GM21737 (cell line): ENCODE measurements around the gene SGCG.
"Not testable (repeated sequence)": the region's sequence is repeated elsewhere in the genome, so short reads cannot be mapped to it uniquely, and the experiment has no call there.

ENCODE experiments used
- ATAC-seq: cut with Tn5 transposase; IDR thresholded peaks from one replicate; pipeline ENCODE4 v1.9.1; 2021; ENCODE audit warnings: mild to moderate bottlenecking, moderate library complexity; ENCODE audit not compliant: unreplicated experiment

Gene SGCG, protein sequence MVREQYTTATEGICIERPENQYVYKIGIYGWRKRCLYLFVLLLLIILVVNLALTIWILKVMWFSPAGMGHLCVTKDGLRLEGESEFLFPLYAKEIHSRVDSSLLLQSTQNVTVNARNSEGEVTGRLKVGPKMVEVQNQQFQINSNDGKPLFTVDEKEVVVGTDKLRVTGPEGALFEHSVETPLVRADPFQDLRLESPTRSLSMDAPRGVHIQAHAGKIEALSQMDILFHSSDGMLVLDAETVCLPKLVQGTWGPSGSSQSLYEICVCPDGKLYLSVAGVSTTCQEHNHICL

DNA sequence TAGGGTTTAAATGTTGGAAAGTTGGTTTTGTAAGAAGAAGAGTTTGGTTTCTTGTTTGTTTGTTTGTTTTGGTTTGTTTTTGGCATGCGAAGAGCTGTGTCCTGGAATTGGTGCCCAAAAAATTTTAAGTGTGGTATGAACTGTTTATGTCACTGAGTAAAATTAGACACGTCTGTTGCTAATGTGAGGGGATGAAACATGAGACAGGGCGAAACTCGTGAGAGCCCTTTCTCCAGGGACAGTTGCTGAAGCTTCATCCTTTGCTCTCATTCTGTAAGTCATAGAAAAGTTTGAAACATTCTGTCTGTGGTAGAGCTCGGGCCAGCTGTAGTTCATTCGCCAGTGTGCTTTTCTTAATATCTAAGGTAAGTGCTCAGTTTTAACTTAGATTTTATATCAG, at the start of gene SGCG:
SGCG (plus strand) TSS at position 269 of the 400 bp plus-strand sequence. CDS start 22,716 bp downstream, outside the sequence.
- ATAC-seq: no peak

DNA sequence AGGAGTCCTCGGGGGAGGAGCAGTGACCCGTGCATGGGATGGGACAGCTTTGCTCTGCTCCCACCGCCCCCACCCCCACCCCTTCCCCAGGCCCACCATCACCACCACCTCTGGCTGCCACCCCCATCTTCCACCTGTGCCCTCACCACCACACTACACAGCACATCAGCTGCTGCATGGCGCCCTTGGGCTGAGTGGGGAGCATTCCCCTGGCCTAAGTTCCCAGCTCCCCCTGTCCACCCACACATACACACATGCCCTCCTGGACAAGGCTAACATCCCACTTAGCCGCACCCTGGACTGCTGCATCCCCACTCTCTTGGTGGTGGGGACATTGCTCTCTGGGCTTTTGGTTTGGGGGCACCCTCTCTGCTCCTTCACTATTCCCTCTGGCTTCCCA, 46.2 kb upstream of the SGCG start:
- no peak for ATAC-seq

DNA sequence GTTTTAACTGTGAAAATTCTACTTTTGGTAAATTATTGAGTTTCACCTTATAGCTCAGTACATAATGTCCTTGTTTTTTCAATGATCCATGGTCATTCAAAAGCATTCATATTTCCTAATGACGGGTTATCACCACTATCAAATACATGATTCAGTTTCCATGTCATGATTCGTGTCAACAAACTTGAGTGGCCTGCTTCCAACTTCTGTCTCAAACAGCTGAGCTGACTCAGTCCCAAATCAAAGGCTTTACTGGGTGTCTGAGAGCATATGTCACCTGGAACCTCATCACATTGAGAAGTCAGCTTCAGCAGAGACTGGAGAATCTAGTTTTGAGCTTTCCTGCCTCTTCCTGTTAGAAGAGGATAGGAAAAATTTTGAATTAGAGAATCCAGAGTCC, 40.3 kb upstream of the SGCG start:
- no peak for ATAC-seq

DNA sequence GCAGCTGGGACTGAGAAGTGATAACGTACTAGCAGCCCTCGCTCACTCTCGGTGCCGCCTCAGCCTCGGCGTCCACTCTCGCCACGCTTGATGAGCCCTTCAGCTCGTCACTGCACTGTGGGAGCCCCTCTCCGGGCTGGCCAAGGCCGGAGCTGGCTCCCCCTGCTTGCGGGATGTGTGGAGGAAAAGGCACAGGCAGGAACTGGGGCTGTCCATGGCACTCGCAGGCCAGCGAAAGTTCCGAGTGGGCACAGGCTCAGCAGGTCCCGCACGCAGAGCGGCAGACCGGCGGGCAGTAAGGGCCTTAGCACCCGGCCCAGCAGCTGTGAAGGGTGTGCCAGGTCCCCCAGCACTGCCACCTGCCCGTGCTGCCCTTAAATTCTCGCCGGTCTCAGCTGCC, 38.8 kb upstream of the SGCG start:
- ATAC-seq: no peak

DNA sequence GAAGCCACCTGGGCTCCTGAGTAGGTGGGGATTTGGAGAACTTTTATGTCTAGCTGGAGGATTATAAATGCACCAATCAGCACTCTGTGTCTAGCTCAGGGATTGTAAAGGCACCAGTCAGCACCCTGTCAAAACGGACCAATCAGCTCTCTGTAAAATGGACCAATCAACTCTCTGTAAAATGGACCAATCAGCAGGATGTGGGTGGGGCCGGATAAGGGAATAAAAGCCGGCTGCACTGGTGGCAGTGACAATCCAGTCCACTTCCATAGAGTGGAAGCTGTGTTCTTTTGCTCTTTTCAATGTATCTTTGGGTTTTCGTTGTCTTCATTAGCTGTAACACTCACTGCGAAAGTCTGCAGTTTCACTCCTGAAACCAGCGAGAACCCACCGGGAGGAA, 38.2 kb upstream of the SGCG start:
- ATAC-seq: not testable (repeated sequence)

DNA sequence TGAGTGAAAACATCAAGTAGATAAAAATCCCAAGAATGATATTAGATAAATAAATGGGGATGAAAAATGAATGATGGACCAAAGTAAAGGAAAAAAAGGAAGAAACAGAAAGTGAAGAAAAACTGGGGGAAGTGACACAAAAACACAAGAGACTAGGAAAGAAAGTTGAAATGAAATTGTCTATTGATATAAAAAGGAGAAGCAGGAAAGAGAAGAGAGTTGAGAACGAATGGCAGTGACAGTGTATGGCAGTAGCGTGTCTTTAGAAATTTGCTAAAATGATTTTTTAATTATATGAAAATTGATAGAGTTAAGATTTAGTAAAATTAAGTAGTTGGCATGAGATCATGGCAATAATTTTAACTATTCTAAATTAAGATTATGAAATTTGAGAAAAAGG, 36.3 kb upstream of the SGCG start:
- ATAC-seq: no peak

DNA sequence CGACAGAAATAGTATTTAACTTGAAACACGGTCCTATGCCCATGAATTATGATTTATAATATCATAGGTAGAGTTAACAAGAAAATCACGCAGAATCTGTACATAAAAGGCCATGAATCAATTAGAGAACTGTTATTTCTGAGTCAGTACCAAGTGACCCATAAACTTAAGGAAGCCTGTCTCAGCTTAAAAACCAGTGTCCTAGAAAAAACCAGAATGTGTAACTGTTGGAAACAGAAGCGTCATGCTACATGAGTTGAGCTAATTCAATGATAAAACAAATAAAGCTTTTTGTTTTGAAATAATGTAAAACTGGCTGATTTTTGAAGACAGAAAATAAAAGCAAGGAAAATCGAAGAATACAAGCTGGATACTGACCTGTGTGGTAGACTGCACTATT, 34.8 kb upstream of the SGCG start:
- no peak for ATAC-seq

DNA sequence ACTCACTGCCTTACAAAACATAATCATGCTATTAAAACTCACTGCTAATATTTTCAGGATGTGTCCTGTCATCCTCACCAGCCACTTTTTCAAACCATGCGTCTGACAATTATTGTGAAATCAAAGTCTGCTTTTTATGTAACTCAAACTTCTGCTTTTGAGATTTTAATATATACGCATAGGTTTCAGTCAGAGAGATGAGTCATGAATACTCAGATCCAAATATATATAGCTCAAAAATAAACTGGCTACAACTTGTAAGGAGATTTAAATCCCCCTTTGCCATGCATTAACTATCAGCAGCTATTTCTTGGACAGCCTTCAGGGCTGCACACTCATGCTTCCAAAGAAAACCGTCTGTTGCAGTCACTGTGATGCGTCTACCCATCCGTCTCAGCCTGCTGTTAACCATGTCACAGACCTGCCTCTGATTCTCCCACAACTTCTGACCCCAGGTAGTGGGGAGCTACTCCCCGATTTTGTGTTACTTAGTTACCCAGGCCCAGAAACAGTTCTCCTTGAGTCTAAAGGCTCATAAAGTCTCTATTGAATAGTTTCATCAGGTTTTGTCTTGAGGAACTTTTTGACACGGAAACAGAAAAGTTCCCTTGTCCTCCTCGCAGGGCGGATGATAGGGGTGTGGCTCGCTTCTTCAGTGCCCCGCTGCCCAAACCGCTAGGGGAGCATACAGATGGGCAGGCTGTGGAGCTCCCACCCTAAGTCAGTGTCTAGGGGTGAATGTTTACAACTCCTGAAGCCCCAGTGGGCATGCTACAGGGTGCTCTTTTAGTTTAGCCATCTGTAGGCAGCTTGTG, 33.8 kb upstream of the SGCG start:
- ATAC-seq: no peak

DNA sequence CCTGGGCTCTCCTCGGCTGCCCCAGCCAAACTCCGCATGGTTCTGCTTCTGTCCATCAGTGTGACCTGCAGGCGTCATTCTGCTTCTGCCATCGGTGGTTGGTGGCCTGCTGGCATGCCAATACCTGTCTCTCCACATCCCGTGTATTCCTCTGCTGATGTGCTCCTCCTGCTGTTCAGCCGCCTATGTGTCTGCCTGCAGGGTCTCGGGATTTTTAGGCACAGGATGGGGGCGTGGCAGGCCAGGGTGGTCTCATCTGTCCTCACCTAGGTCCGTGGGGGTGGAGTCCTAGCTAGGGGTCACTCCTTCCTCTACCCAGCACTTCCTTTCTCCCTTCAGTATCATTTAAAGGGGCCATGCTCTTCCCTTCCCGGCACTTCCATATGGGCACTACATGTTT, 33.0 kb upstream of the SGCG start:
- ATAC-seq: no peak

DNA sequence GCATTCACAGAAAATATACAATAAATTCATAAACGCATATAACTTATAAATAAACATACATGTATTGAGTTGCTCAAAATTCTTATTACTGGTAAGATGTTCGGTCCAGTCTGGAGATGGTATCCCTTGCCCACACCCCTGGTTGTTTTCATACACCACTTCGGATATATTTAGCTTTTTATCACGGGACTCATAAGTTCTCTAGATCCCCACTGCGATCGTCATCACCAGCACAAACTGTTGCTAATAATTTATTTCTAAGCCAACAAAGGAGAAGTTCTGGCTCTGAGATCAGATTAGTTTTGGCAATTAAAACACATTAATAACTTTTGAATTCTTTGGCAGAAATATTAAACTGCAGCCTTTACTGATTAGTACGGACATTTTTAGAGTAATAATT, 23.0 kb upstream of the SGCG start:
- no peak for ATAC-seq

DNA sequence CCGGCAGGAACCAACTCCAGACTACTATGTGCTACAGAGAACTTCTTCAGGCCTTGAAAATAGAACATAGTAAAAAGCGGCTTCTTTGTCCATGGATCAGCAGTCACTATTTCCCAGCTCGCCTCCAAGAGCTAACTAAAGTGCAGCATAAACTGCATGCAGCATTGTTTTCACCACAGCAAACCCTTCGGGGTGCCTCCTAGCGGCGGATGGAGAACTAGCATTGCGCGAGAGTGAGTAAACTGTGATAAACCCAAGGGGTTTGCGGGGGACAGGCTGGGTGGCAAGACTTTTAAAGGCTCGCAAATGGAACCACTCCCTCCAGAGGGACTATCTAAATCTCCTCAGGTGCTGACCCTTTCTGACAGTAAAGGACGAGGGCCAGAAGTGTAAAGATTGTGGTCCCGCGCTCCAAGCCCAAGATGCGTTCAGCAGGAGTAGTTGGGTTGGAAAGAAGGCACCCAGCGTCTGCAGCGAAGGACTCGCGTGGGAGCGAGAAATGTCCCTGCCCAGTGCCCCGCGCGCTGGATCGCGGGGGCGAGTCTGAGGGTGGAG, 21.5 kb upstream of the SGCG start:
- no peak for ATAC-seq

DNA sequence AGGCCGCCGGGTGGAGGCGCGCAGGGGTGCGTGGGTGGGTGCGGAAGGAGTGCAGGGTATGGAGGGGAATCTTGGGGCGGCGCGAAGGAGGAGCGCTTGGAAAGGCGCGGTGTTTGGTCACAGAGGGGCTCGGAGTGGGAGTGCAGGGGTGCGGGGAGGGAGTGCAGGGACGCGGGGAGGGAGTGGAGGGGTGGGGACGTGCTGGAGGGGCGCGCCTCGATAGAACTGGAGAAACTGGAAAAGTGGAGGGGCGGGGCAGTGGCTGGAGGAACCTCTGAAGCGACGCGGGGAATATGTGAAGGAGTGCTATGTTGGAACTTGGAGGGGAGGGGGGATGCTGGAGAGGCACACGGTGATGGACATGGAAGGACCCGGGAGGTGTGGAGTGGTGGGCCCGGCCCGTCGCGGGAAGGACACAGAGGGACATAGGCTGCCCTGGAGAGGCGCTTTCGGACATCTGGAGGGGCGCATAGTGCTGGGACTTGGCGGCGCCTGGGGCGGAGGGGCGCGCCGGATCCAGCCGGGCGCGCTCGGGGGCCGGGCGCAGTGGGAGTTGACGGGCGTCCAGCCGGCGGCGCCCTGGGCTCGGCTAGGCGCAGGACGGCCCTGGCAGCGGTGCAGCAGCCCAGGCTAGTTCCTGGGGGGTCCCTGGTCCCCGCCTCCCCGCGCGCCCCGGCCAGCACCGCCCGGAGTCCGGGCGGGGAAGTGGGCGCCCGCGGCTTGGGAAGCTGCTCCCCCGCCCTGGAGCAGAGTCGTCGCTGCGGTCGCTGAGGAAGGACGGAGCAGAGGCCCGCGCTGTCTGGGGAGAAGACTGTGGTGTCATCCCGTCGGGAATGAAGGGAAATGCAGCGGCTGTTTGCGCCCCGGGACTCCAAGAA, 20.8 kb upstream of the SGCG start:
- ATAC-seq: no peak

DNA sequence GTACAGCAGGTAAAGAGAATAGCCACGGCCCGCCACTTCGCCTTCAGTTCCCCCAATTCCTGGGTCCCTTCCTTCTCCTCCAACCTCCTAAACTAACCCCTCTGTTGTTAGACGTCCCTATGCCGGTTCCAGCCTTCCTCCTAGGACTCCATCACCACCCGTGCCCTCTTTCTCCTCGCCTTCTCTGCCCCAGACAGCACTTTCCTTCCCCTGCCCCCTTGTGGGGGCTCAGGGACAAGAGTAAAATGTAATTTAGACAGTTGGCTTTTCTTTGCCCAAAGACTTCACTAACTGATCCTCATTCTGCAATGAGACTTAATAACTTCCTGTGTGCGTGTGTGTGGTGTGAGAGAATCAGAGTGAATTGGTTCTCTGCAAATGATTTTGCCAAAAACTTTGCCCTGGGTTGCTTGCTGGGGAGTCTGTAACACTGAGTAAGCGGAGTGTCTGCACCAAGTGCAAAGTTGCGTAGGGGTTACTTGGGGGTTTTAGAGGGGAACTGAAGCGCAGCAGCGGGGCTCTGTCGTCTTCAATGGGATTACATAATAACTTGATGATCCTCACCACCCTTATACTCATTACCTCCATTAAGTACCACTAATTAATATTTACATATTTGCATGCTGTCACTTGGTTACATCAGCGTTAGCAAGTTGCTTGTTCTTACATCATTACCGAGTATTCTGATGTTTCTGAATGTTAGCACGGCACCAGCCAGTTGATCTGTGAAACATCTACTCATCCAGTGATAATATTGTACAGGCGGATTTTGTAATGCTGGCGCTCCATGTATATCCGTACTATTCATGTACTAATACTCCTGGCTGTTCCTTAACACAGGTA, 19.9 kb upstream of the SGCG start:
- ATAC-seq: no peak

DNA sequence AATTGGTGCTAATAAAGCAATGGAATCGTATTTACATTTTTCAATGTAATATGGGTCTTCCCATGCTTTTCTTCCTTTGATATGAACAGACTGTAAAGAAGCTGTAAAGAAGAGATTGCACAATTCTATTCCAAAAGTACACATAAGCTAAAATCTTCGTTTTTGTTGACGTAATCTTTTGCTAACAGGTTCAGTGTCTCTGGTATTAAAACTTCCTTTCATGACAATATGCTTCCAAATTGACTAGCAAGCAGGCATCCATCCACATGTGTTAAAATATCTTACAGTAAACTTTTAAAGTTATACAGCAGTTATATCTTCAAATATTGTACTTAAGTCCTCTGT, 19.3 kb upstream of the SGCG start:
- ATAC-seq: no peak

DNA sequence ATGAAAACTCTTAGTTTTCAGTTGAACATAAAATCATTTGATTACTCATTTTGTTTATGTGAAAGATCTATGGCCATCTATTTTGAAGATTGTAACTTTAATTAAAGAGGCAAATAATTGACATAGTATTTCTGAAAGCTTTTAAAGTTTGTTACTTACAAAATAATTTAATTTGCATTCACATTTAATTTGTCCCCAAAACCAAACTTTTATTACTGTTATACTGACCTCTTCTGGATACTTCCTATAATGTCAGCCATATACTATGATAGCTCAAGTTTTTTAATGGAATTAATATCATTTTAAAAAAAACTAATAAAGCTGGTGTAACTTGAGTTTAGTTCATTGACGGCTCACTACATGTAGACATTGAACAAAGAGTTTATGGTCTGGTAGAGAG, 4.9 kb upstream of the SGCG start:
- ATAC-seq: no peak

DNA sequence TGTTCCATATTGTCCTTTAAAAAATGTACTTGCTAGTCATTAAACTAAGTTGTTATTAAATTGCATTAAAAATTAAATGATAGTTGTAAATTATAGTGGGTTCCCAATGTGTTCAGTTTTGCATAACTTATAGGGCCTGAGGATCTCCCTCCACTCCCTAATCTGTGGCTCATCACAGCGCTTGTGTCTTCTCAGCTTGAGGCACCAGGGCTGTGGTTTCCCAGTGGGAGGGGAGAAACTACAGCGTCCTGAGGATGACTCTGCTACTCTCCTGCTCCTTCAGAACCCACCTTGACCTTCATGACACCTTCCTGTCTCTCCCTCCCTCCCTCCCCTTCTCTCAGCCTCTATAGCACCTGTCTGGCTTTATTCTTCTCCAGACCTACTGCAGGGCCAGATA, 1.4 kb downstream of the SGCG start:
- ATAC-seq: no peak

DNA sequence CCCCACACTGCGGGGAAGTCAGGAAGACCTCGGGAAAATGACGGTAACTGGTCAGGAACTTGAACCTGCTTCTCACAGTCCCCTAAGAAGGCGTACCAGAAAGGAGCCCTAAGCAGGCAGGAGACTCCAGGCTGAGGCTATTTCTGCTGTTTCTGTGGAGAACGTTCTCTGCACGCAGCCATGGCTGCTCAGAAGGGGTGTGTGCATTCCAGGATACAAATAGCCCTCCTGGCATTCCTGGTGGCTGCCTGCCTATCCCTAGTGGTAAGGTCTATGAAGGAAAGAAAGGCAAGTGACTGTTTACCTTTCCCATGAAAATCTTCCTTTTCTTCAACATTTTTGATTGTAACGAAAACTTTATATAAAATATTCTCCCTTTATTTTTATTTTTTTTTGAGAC, 2.5 kb downstream of the SGCG start:
- ATAC-seq: no peak

DNA sequence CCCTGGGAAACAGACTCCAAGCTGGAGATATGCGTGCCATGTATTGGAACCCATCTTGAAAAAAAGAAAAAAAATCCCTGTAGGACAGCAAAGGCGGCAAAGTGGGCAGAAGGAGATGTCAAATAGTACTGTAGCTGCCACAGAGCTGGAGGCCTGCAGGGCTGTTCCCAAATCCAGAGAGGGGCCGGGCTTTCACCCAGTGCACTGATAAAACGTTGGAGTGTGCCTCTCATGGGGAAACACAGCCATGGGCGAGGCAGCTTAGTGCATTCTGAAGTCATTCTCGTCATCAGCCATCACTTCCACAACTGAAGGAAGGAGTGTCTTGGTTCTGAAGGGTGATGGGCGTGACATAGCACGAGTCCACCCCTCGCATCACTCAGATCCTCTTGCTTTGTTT, 4.8 kb downstream of the SGCG start:
- no peak for ATAC-seq

DNA sequence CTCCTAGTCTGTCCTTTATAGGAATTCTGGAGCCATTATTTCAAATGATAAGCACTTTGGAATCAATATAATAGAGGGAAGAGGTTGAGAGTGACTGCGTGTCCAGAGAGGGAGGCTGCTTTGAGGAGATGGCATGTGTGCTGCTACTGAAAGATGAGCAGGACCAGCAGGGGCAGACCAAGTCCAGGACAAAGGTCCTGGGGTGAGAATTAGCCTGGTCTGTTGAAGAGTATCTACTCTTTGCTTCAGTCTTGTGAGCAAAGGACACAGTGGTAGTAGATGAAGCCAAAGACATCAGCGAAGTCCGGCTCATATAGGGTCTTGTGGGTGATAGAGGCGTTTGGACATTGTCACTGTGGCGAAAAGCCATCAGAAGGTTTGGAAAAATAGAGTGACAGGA, 21.1 kb downstream of the SGCG start:
- ATAC-seq: no peak

DNA sequence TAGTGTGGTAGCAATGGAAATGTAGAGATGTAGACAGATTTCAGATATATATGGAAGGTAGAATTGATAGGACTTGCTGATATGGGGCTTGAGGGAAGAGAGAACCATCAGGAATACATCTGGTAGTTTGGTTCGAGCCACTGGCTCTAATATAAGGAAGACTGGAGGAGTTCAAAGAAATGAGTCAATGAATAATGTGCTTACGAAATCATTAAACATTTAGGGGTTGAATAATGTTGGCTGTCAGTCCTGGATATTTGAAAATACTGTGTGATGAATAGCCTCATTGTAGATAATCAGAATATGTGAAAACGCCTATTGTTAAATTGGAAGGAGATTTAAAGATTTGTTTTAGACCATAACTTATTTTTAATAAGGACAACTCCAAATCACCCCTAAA, 21.6 kb downstream of the SGCG start:
- no peak for ATAC-seq

DNA sequence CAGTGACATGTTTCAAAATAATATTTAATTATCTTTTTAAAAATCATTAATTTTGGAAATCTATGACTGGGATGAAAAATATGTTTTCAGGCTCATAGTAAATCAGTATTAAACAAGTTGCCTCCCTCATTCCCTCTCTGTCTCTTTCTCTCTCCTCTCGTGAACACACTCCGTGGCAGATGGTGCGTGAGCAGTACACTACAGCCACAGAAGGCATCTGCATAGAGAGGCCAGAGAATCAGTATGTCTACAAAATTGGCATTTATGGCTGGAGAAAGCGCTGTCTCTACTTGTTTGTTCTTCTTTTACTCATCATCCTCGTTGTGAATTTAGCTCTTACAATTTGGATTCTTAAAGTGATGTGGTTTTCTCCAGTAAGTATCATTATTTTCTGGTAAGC, 22.7 kb downstream of the SGCG start:
- no peak for ATAC-seq
